K562 (cell line): ENCODE data around the gene ANKRD12. TPM values are rescaled to one million over a fixed set of nuclear protein-coding genes. Genes with fewer than 3 reads are reported as not detected.

Experiments
- CREB1 ChIP-seq, 2 experiments: sonication (generic) in 1 of 2; formaldehyde crosslinking in 1 of 2; IDR thresholded peaks; 2 replicates each; pipeline versions ENCODE4 v1.6.1 to v1.8.0; 2012 to 2022; ENCODE audit warnings: inconsistent platforms in 1 of 2, mild to moderate bottlenecking in 1 of 2, missing genetic modification reagents in 1 of 2, moderate library complexity in 1 of 2
- CREB5 ChIP-seq: fragments of 250-450 bp; sonication (Bioruptor Pico); IDR thresholded peaks from 2 replicates; pipeline ENCODE4 v1.5.0; 2020; ENCODE audit warnings: mild to moderate bottlenecking
- MIER1 ChIP-seq: fragments of 450-650 bp; IDR thresholded peaks from 2 replicates; pipeline ENCODE4 v1.6.1; 2016; ENCODE audit warnings: antibody characterized with exemption, mild to moderate bottlenecking, low read depth
- RNF2 ChIP-seq: sonication (generic); IDR thresholded peaks from 2 replicates; pipeline ENCODE4 v1.6.1; 2016
- SUPT5H ChIP-seq: fragments of 450-650 bp; IDR thresholded peaks from 2 replicates; pipeline ENCODE4 v1.6.1; 2016
- ZFP91 ChIP-seq: sonication (generic); formaldehyde crosslinking; IDR thresholded peaks from 2 replicates; pipeline ENCODE4 v1.8.0; 2022; ENCODE audit warnings: mild to moderate bottlenecking, missing genetic modification reagents
- ZNF23 ChIP-seq: fragments of 250-450 bp; sonication (Bioruptor Pico); IDR thresholded peaks from 2 replicates; pipeline ENCODE4 v1.4.0; 2020; ENCODE audit warnings: mild to moderate bottlenecking
- ZNF263 ChIP-seq: sonication (generic); formaldehyde crosslinking; IDR thresholded peaks from 2 replicates; pipeline ENCODE4 v1.8.0; 2022; ENCODE audit warnings: mild to moderate bottlenecking, missing genetic modification reagents, borderline replicate concordance
- ZNF316 ChIP-seq: fragments of 450-650 bp; IDR thresholded peaks from 2 replicates; pipeline ENCODE4 v1.6.1; 2016
- ZNF318 ChIP-seq, 2 experiments: fragments of 450-650 bp; IDR thresholded peaks; 2 replicates each; pipeline ENCODE4 v1.6.1; 2016; ENCODE audit warnings: mild to moderate bottlenecking in 2 of 2, borderline replicate concordance in 1 of 2, low read depth in 1 of 2, moderate library complexity in 1 of 2
- polyA plus RNA-seq, 8 experiments: library from polyadenylated mRNA; depleted of rRNA in 4 of 8; stranded (reverse) in 5 of 8; unstranded in 3 of 8; fragments of >200 nt; fragmentation: Nextera tagmentation in 2 of 8; fragmentation: Illumina TruSeq in 1 of 8; extraction: Ambion mirVana in 2 of 8; extraction: Trizol in 1 of 8; gene quantifications; 2 replicates each; pipeline versions ENCODE4 v1.2.1 to v1.2.3, GENCODE V29; 2011 to 2014; ENCODE audit warnings: inconsistent platforms in 1 of 8, missing spikeins in 1 of 8
- total RNA-seq, 7 experiments: library from RNA; depleted of rRNA in 6 of 7; stranded (reverse); fragments of >200 nt in 6 of 7; fragmentation: Illumina TruSeq in 2 of 7; extraction: Trizol in 2 of 7; gene quantifications; 2 replicates each; pipeline versions ENCODE4 v1.2.1 to v1.2.3, GENCODE V29; 2011 to 2021; ENCODE audit warnings: low replicate concordance in 1 of 7
- TF ChIP-seq, protein P1 (sequence below), 2 experiments: IDR thresholded peaks in 1 of 2; conservative IDR thresholded peaks in 1 of 2; 2 replicates each; pipeline ENCODE4 v1.6.1; 2016; ENCODE audit warnings: low read depth in 2 of 2, mild to moderate bottlenecking in 1 of 2, missing compliant biosample characterization in 1 of 2, missing genetic modification characterization in 1 of 2, moderate library complexity in 1 of 2

The ANKRD12 gene
- total and polyA plus RNA-seq, 9 of the 15 experiments (the other 6 are each of a cell fraction or from before 2014, with no cell fraction given) = 6.6 to 28.2 (median 16.0) TPM

DNA sequence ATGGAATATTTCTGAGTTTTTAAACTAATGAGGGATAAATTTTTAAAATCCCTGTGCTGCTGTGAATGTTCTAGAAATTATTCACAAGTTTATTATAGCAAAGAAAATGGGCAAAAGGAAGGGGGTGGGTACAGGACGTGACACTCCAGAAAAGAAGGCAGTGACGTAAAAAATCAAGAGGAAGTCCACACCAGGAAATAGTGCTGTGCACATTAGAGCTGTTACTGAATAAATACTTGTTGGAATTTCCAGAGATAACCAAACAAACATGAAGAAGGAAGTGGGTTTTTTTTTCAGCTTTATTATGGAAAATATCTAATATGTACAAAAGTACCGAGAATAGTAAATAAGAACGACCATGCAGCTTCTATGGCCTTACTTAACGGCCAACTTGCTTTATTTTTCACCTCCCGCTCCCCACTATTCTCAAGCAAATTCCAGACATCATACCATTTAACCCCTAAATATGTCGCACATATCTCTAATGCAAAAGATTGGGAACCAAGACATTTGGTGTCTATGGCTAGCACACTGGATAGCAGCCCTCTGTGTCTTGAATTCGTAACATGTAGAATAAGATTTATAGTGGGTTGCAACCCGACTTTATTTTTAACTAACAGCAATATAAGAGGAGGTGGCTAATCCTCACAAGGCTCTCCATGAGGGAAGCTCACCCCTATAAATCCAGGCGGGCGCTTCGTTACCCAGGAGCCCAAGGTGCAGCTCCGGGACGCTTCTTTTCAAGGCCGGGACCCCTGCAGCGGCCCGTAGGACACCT, 34.7 kb upstream of the ANKRD12 start (continued):
- TF ChIP-seq ZFP91 (CRISPR knock-in tag) (no peak), RNF2 (no peak), ZNF23 (CRISPR knock-in tag) (no peak; the same call in 1 of the 2 replicates), ZNF318 (IDR thresholded peaks at IDR 0.05; ENCODE audit: borderline replicate concordance in 1 of 2, low read depth in 1 of 2) (no peak), CREB1 (IDR thresholded peaks at IDR 0.05) (peak; percentile 91), CREB1 (CRISPR knock-in tag; IDR thresholded peaks at IDR 0.05) (no peak; the same call in 1 of the 2 replicates), CREB5 (CRISPR knock-in tag) (no peak), ZNF316 (no peak), MIER1 (peak; percentile 75; the same call in 1 of the 2 replicates), ZNF263 (no peak), SUPT5H (0 out of 2 replicates have a peak, but pooled peaks have one; percentile 69)
- TF ChIP-seq, protein P1, sequence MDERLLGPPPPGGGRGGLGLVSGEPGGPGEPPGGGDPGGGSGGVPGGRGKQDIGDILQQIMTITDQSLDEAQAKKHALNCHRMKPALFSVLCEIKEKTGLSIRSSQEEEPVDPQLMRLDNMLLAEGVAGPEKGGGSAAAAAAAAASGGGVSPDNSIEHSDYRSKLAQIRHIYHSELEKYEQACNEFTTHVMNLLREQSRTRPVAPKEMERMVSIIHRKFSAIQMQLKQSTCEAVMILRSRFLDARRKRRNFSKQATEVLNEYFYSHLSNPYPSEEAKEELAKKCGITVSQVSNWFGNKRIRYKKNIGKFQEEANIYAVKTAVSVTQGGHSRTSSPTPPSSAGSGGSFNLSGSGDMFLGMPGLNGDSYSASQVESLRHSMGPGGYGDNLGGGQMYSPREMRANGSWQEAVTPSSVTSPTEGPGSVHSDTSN (CRISPR knock-in tag; IDR thresholded peaks at IDR 0.05; ENCODE audit: low read depth) = no peak
- TF ChIP-seq, protein P1 (tag; conservative IDR thresholded peaks at IDR 0.05; ENCODE audit: low read depth) = peak; percentile 67
